ENCODE data around the gene AP2A1. TPM values are rescaled to one million over a fixed set of nuclear protein-coding genes. Genes with fewer than 3 reads are reported as not detected.

AP2A1 gene
- total and polyA plus RNA-seq, 9 of the 15 experiments (the other 6 are each of a cell fraction or from before 2014, with no cell fraction given): 0.55 to 150 (median 31.9) TPM

DNA sequence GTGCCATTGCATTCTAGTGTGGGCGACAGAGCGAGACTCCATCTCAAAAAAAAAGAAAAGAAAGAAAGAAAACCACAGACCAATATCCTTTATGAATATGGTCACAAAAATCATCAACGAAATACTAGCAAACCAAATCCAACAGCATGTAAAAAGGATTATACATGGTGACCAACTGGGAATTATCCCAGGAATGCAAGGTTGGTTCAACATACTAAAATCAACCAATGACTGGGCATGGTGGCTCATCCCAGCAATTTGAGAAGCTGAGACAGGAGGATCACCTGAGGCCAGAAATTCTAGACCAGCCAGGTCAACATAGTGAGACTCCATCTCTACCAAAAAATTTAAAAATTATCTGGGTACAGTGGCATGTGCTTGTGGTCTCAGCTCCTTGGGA, 10.8 kb upstream of the AP2A1 start (continued):
- TF ChIP-seq, protein P1, sequence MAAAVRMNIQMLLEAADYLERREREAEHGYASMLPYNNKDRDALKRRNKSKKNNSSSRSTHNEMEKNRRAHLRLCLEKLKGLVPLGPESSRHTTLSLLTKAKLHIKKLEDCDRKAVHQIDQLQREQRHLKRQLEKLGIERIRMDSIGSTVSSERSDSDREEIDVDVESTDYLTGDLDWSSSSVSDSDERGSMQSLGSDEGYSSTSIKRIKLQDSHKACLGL (CRISPR knock-in tag; IDR thresholded peaks at IDR 0.05; ENCODE audit: borderline replicate concordance, poor library complexity, severe bottlenecking): no peak
- no peak for TF ChIP-seq ETV1 (tag; conservative IDR thresholded peaks at IDR 0.05; ENCODE audit: low read depth)
- TF ChIP-seq, protein P2, sequence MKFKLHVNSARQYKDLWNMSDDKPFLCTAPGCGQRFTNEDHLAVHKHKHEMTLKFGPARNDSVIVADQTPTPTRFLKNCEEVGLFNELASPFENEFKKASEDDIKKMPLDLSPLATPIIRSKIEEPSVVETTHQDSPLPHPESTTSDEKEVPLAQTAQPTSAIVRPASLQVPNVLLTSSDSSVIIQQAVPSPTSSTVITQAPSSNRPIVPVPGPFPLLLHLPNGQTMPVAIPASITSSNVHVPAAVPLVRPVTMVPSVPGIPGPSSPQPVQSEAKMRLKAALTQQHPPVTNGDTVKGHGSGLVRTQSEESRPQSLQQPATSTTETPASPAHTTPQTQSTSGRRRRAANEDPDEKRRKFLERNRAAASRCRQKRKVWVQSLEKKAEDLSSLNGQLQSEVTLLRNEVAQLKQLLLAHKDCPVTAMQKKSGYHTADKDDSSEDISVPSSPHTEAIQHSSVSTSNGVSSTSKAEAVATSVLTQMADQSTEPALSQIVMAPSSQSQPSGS (CRISPR knock-in tag; IDR thresholded peaks at IDR 0.05): no peak
- no peak for TF ChIP-seq SETDB1 (IDR thresholded peaks at IDR 0.05; ENCODE audit: low read length)
- no peak for TF ChIP-seq ASH1L (IDR thresholded peaks at IDR 0.05; ENCODE audit: borderline replicate concordance, low read depth, partially characterized antibody)
- no peak for TF ChIP-seq RFX1 (IDR thresholded peaks at IDR 0.05)
- TF ChIP-seq KLF10 (CRISPR knock-in tag; IDR thresholded peaks at IDR 0.05): no peak
- no peak for TF ChIP-seq FOXK2 (conservative IDR thresholded peaks at IDR 0.05 in 1 of 2, IDR thresholded peaks at IDR 0.05 in 1 of 2; ENCODE audit: low read depth in 2 of 2)
- no peak for TF ChIP-seq DNMT1 (IDR thresholded peaks at IDR 0.05)
- TF ChIP-seq, protein P3, sequence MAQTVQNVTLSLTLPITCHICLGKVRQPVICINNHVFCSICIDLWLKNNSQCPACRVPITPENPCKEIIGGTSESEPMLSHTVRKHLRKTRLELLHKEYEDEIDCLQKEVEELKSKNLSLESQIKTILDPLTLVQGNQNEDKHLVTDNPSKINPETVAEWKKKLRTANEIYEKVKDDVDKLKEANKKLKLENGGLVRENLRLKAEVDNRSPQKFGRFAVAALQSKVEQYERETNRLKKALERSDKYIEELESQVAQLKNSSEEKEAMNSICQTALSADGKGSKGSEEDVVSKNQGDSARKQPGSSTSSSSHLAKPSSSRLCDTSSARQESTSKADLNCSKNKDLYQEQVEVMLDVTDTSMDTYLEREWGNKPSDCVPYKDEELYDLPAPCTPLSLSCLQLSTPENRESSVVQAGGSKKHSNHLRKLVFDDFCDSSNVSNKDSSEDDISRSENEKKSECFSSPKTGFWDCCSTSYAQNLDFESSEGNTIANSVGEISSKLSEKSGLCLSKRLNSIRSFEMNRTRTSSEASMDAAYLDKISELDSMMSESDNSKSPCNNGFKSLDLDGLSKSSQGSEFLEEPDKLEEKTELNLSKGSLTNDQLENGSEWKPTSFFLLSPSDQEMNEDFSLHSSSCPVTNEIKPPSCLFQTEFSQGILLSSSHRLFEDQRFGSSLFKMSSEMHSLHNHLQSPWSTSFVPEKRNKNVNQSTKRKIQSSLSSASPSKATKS (CRISPR knock-in tag; IDR thresholded peaks at IDR 0.05): no peak
- TF ChIP-seq, protein P4, sequence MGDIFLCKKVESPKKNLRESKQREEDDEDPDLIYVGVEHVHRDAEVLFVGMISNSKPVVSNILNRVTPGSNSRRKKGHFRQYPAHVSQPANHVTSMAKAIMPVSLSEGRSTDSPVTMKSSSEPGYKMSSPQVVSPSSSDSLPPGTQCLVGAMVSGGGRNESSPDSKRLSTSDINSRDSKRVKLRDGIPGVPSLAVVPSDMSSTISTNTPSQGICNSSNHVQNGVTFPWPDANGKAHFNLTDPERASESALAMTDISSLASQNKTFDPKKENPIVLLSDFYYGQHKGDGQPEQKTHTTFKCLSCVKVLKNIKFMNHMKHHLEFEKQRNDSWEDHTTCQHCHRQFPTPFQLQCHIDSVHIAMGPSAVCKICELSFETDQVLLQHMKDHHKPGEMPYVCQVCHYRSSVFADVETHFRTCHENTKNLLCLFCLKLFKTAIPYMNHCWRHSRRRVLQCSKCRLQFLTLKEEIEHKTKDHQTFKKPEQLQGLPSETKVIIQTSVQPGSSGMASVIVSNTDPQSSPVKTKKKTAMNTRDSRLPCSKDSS (IDR thresholded peaks at IDR 0.05; ENCODE audit: low read depth, partially characterized antibody): peak; percentile 65
- no peak for TF ChIP-seq CHCHD3 (CRISPR knock-in tag; IDR thresholded peaks at IDR 0.05)
- TF ChIP-seq ZKSCAN8 (CRISPR knock-in tag; IDR thresholded peaks at IDR 0.05): no peak
- no peak for TF ChIP-seq ZNF224 (CRISPR knock-in tag; IDR thresholded peaks at IDR 0.05)
- no peak for TF ChIP-seq HMG20B (CRISPR knock-in tag; IDR thresholded peaks at IDR 0.05)
- no peak for TF ChIP-seq HEY1 (CRISPR knock-in tag; IDR thresholded peaks at IDR 0.05; ENCODE audit: borderline replicate concordance)
- TF ChIP-seq WHSC1 (IDR thresholded peaks at IDR 0.05; ENCODE audit: low read length): no peak
- no peak for TF ChIP-seq MBD2 (IDR thresholded peaks at IDR 0.05; ENCODE audit: borderline replicate concordance, low read depth)
- no peak for TF ChIP-seq KAT2B (IDR thresholded peaks at IDR 0.05; ENCODE audit: low read depth, low read length)
- no peak for TF ChIP-seq DDX20 (tag; IDR thresholded peaks at IDR 0.05; ENCODE audit: low read depth)
- TF ChIP-seq GABPB2 (CRISPR knock-in tag; conservative IDR thresholded peaks at IDR 0.05): no peak
- peak in 1 of 2 experiments; percentile 43; a peak in 1 of 3 replicates for TF ChIP-seq CBX3 (IDR thresholded peaks at IDR 0.05; ENCODE audit: borderline replicate concordance in 1 of 2, low read length in 2 of 2)
- TF ChIP-seq CHD1 (IDR thresholded peaks at IDR 0.05; ENCODE audit: low read length): no peak
- 0 out of 2 replicates have a peak, but pooled peaks have one; percentile 49 for TF ChIP-seq CBX5 (IDR thresholded peaks at IDR 0.05; ENCODE audit: borderline replicate concordance, low read depth)
